ENCODE measurements around the gene PRMT7.

Gene PRMT7

DNA sequence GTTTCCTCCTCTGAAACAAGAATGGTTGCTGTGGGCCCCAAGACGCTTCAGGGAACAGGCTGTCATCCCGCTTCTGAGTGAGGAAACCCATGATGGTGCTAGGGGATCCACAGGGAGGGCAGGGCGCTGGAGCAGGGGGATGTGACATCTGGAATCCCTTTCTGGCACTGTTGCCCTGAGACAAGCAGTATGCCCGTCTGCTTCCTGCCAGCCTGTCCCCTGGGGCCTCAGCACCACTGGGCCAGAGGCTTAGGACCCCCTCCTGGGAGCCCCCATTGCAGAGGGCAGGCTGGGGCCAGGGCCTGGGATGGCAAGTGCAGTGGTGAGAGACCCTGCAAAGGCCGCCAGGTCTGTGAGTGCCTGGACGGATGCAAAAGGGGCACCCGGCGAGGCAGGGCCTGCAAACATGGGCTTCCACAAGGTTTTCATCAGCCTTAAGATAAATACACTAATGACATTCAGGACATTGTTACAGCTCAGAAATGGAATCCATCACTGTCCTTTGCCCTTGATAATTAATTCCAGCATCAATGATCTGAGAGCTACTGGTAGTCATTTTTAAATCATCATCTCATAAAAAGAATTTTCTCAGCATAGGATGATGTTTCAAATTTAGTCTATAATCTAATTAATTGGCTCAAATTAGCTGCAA, 51.6 kb downstream of the PRMT7 start:
- DNase-seq (ENCODE audit: extremely low spot score), result no peak
- TF ChIP-seq, protein P1, sequence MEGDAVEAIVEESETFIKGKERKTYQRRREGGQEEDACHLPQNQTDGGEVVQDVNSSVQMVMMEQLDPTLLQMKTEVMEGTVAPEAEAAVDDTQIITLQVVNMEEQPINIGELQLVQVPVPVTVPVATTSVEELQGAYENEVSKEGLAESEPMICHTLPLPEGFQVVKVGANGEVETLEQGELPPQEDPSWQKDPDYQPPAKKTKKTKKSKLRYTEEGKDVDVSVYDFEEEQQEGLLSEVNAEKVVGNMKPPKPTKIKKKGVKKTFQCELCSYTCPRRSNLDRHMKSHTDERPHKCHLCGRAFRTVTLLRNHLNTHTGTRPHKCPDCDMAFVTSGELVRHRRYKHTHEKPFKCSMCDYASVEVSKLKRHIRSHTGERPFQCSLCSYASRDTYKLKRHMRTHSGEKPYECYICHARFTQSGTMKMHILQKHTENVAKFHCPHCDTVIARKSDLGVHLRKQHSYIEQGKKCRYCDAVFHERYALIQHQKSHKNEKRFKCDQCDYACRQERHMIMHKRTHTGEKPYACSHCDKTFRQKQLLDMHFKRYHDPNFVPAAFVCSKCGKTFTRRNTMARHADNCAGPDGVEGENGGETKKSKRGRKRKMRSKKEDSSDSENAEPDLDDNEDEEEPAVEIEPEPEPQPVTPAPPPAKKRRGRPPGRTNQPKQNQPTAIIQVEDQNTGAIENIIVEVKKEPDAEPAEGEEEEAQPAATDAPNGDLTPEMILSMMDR (IDR thresholded peaks at IDR 0.05; ENCODE audit: control extremely low read depth, extremely low read depth, low read depth, missing control alignments), result no peak
- ChIA-PET CTCF (interaction anchor here (1.2 to 8.9 kb wide), 7 partner anchors 7 to 147 kb away, joined by 3 to 64 read pairs (median 4); partner anchors contain the start of gene SLC7A6), POLR2A (interaction anchor here (0.8 kb wide), 1 partner anchor 23 kb away, joined by 3 read pairs; no protein-coding TSS in a partner anchor)

DNA sequence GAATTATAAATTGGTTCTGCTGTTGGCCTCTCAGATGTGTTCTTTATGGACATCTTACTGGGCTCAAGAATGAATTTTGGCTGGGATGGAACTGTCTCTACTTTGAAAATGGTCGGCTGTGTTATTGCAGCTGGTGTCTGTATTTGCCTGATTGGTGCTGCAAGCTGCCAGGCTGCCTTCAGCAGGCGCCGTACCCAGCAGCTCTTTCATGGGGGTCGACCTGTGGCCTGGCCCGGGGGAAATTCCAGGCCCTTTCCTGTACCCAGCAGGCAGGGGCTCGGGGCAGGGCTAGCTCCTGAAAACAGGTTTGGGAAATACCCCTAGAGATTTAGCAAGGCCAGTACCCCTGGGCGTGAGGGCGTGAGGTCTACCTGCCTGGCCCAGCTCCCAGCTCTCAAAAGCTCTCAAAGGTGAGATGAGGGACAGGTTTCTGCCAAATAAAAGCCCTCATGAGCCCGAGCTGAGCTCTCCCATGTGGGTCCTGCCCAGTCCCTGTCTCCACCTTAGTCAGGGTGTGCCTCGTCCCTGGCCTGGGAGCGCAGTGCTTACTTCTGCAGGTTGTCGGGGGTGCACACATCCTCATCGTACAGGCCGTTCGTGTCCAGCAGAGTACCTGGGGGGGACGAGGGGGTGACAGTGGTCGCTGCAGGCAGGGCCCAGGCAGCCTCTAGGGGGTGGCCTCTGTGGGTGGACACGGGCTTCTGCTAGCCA, 52.3 kb downstream of the PRMT7 start:
- CTCF ChIA-PET, result interaction anchor here (1.2 to 8.9 kb wide), 8 partner anchors 8 to 147 kb away, joined by 3 to 64 read pairs (median 4); partner anchors contain the start of gene SLC7A6

DNA sequence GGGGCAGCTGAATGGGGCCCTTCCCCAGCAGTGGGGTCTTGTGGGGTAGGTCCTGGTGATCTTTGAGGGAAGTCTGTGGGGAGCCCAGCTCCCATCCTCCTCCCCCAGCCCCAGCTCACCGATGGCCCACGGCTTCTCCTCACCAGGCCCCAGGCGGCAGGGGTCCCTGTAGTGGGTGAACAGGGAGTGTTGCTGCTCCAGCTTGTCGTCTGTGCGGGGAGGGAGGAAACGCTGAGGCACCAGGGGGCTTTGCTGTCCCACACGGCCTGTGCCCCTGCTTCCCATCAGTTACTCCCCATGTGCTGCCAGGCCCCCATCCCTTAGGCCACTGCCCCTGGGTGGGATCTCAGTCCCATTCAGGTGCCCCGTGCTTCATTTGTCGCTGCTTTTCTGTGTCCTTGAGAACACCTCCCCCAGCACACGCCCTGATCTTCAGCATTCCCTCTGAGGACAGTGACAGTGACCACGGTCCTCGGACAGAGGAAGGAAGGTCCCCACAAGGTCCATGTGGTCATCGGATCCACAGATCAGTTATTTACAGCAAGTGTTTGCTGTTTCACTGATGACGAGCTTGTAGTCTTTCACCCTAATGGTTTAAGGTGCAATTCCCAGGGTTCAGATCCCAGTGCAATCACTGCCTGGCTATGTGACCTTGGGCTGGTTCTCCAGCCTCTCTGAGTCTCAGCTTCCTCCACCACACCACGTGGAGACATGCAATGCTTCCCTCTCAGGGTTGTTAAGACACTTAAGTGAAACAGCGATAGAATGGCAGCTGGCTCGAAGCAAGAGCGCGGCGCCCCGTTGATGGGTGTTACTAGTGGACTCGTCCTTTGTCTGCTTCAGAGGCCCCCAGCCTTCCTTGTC, 53.1 kb downstream of the PRMT7 start:
- POLR2A ChIA-PET, result no interaction called here
- CTCF ChIA-PET, result interaction anchor here (1.2 to 8.9 kb wide), 8 partner anchors 9 to 146 kb away, joined by 3 to 64 read pairs (median 5); partner anchors contain the start of gene SLC7A6
- TF ChIP-seq, protein P1 (IDR thresholded peaks at IDR 0.05; ENCODE audit: control extremely low read depth, extremely low read depth, low read depth, missing control alignments), result no peak
- DNase-seq (ENCODE audit: extremely low spot score), result no peak

More for the DNA sequence above, 52.3 kb downstream of the PRMT7 start:
- TF ChIP-seq, protein P1 (IDR thresholded peaks at IDR 0.05; ENCODE audit: control extremely low read depth, extremely low read depth, low read depth, missing control alignments), result no peak
- POLR2A ChIA-PET, result interaction anchor here (0.8 kb wide), 1 partner anchor 24 kb away, joined by 3 read pairs; no protein-coding TSS in a partner anchor
- DNase-seq (ENCODE audit: extremely low spot score), result no peak

DNA sequence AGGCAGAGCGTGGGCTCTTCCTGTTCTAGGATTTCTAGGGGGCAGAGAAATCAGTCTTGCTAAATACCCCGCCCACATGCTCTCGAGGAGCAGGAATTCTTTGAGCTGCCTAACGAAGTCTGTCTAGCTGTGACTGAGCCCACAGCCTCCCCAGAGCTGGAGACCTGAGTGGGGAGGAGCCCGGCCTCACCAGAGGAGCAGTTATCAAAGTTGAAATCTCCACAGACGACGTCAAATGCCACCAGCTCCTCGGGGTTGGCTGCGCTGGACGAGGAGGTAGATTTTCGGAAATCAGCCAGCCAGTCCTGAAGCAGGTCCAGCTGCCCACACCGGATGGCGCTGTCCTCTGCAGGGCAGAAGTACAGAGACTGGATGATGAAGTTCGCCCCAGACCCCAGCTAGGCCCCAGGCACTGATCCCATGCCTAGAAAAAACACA, 53.8 kb downstream of the PRMT7 start:
- no peak for DNase-seq (ENCODE audit: extremely low spot score)
- ChIA-PET POLR2A (no interaction called here), CTCF (interaction anchor here (2.0 to 8.9 kb wide), 2 partner anchors 10 to 101 kb away, joined by 6 to 64 read pairs; partner anchors contain the start of gene SLC7A6)
- TF ChIP-seq, protein P1 (IDR thresholded peaks at IDR 0.05; ENCODE audit: control extremely low read depth, extremely low read depth, low read depth, missing control alignments), result no peak

DNA sequence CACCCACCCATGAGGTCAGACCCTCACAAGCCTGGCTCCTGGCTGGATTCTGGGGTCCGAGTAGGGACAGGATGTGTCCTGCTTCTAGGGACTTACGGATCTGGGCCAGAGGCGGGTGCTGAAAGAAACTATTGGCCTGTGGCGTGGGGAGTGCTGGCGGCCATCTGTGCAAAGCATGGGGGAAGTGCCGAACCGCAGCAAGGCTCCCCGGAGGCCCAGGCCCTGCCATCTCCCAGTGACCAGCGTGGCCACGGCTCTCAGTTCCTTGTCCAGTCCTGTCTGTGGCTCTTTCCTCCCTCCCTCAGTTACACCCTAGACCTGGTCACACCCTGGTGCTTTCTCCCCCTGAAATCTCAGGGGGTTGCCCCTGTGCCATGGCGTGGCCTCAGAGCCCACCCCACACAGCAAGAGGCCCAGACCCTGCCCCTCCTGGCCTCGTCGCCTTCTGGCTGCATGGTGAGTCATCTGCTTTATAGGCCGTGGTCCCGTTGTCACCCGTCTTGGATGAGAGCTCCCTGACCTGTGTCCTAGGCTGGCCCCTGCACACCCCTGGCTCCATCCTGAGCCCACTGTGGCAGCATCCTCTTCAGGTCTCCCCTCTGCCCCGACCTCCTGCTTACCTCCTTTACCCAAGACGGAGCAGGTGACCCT, 54.5 kb downstream of the PRMT7 start:
- ChIA-PET POLR2A (no interaction called here), CTCF (interaction anchor here (0.8 to 8.9 kb wide), 7 partner anchors 10 to 145 kb away, joined by 3 to 64 read pairs (median 6); partner anchors contain the start of gene SLC7A6)
- no peak for DNase-seq (ENCODE audit: extremely low spot score)
- TF ChIP-seq, protein P1 (IDR thresholded peaks at IDR 0.05; ENCODE audit: control extremely low read depth, extremely low read depth, low read depth, missing control alignments), result no peak

All from GM10248 (cell line).